Suprapubic skin (tissue), 4 donors: ENCODE results near the gene PREX1.

ENCODE experiments used
- EP300 ChIP-seq: sonication (generic); formaldehyde crosslinking; IDR thresholded peaks from one replicate; pipeline ENCODE4 v1.6.1; 2017; ENCODE audit warnings: antibody characterized with exemption
- POLR2A ChIP-seq, 2 donors: fragments of 450-650 bp; IDR thresholded peaks; one replicate each; pipeline ENCODE4 v1.6.1; 2017; ENCODE audit warnings: antibody characterized with exemption in 2 of 2, mild to moderate bottlenecking in 2 of 2, moderate library complexity in 2 of 2
- POLR2AphosphoS5 ChIP-seq, 3 donors: sonication (generic); formaldehyde crosslinking; IDR thresholded peaks; one replicate each; pipeline ENCODE4 v1.6.1; 2017; ENCODE audit warnings: antibody characterized with exemption in 3 of 3
- TF ChIP-seq, protein P1 (sequence below), 2 donors: fragments of 200-600 bp in 1 of 2; fragments of 450-650 bp in 1 of 2; sonication (generic) in 1 of 2; IDR thresholded peaks; one replicate each; pipeline ENCODE4 v1.5.1; 2016 to 2019; ENCODE audit warnings: antibody characterized with exemption in 2 of 2, mild to moderate bottlenecking in 1 of 2, moderate library complexity in 1 of 2

- TF ChIP-seq POLR2AphosphoS5 (IDR thresholded peaks at IDR 0.05) (no peak), EP300 (no peak), POLR2A (IDR thresholded peaks at IDR 0.05) (no peak)
- TF ChIP-seq, protein P1, sequence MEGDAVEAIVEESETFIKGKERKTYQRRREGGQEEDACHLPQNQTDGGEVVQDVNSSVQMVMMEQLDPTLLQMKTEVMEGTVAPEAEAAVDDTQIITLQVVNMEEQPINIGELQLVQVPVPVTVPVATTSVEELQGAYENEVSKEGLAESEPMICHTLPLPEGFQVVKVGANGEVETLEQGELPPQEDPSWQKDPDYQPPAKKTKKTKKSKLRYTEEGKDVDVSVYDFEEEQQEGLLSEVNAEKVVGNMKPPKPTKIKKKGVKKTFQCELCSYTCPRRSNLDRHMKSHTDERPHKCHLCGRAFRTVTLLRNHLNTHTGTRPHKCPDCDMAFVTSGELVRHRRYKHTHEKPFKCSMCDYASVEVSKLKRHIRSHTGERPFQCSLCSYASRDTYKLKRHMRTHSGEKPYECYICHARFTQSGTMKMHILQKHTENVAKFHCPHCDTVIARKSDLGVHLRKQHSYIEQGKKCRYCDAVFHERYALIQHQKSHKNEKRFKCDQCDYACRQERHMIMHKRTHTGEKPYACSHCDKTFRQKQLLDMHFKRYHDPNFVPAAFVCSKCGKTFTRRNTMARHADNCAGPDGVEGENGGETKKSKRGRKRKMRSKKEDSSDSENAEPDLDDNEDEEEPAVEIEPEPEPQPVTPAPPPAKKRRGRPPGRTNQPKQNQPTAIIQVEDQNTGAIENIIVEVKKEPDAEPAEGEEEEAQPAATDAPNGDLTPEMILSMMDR (IDR thresholded peaks at IDR 0.05): no peak
These were observed 6.5 kb upstream of the PREX1 start for GRCh38 chr20:48834278-48834677.
